ENCODE data around the gene BTF3.

DNA sequence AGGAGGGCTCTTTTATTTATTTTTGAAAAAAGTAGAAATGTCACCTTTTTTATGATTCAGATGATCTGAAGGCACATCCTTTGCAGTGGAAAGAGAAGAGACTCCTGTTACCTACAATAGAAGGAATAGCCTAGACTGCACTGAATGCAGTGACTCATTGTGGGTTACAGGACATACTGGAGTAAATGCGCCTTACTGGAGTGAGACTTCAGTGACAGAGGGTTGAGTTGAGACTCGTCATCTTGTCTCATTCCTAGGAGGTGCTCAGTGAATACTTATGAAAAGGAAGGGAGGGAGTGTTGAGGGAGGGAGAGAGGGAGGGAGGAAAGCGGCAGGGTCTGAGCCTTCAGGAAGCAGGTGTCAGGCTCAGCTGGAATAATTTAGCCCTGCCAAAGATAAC lies 42.0 kb downstream of the BTF3 start:
- TF ChIP-seq POLR2AphosphoS5 (IDR thresholded peaks at IDR 0.05; ENCODE audit: low read depth, low read length): no peak
- TF ChIP-seq, protein P1, sequence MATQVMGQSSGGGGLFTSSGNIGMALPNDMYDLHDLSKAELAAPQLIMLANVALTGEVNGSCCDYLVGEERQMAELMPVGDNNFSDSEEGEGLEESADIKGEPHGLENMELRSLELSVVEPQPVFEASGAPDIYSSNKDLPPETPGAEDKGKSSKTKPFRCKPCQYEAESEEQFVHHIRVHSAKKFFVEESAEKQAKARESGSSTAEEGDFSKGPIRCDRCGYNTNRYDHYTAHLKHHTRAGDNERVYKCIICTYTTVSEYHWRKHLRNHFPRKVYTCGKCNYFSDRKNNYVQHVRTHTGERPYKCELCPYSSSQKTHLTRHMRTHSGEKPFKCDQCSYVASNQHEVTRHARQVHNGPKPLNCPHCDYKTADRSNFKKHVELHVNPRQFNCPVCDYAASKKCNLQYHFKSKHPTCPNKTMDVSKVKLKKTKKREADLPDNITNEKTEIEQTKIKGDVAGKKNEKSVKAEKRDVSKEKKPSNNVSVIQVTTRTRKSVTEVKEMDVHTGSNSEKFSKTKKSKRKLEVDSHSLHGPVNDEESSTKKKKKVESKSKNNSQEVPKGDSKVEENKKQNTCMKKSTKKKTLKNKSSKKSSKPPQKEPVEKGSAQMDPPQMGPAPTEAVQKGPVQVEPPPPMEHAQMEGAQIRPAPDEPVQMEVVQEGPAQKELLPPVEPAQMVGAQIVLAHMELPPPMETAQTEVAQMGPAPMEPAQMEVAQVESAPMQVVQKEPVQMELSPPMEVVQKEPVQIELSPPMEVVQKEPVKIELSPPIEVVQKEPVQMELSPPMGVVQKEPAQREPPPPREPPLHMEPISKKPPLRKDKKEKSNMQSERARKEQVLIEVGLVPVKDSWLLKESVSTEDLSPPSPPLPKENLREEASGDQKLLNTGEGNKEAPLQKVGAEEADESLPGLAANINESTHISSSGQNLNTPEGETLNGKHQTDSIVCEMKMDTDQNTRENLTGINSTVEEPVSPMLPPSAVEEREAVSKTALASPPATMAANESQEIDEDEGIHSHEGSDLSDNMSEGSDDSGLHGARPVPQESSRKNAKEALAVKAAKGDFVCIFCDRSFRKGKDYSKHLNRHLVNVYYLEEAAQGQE (IDR thresholded peaks at IDR 0.05; ENCODE audit: insufficient read depth in 1 of 2, low read depth in 2 of 2, low read length in 2 of 2): no peak
- no peak for TF ChIP-seq TAF1 (IDR thresholded peaks at IDR 0.05; ENCODE audit: borderline replicate concordance, insufficient read depth, low read length)
- TF ChIP-seq SIN3A (IDR thresholded peaks at IDR 0.05; ENCODE audit: borderline replicate concordance, insufficient read depth, low read length): no peak
- no peak for TF ChIP-seq FOXP2 (optimal IDR thresholded peaks at IDR 0.05; ENCODE audit: borderline replicate concordance, extremely low read depth, extremely low read length, insufficient read depth)
